CD4-positive, alpha-beta T cell (primary cell): ENCODE results near the gene ARHGAP33. TPM values are rescaled to one million over a fixed set of nuclear protein-coding genes. Genes with fewer than 3 reads are reported as not detected.

ENCODE experiments used
- ATAC-seq: fragments of 200-7000 bp; cut with Tn5 transposase; one replicate; pipeline ENCODE4 v1.10.0; 2022; ENCODE audit warnings: mild to moderate bottlenecking; ENCODE audit not compliant: poor library complexity
- CTCF ChIA-PET: fragments of 350-600 bp; sonication (Branson Sonifier 250); formaldehyde crosslinking; loops from one replicate; lab custom pipeline; 2021; ENCODE audit warnings: antibody characterized with exemption, inconsistent platforms; lab: Charles Lee
- POLR2A ChIA-PET: fragments of 350-600 bp; sonication (Branson Sonifier 250); formaldehyde crosslinking; loops from one replicate; lab custom pipeline; 2021; ENCODE audit warnings: antibody characterized with exemption, inconsistent platforms; lab: Charles Lee
- DNase-seq, 14 experiments: peaks; one replicate each; pipeline ENCODE4 v3.0.0-alpha.2; 2013 to 2020; ENCODE audit warnings: mixed read lengths in 2 of 14
- H3K27ac ChIP-seq, 2 donors: one replicate each; pipeline versions ENCODE4 v1.5.1 to v1.7.0; 2013; ENCODE audit warnings: low read length in 2 of 2, low read depth in 1 of 2, mild to moderate bottlenecking in 1 of 2
- H3K27me3 ChIP-seq, 2 experiments: 1 replicate in 1 of 2; 2 replicates in 1 of 2; pipeline versions ENCODE4 v1.6.1 to v1.7.0; 2013; ENCODE audit warnings: low read length in 2 of 2, control low read depth in 1 of 2, mild to moderate bottlenecking in 1 of 2, moderate library complexity in 1 of 2; ENCODE audit not compliant: insufficient read depth in 2 of 2, control insufficient read depth in 1 of 2
- H3K36me3 ChIP-seq: one replicate; pipeline ENCODE4 v1.6.1; 2013; ENCODE audit warnings: low read length, control low read depth; ENCODE audit not compliant: insufficient read depth
- H3K4me1 ChIP-seq: one replicate; pipeline ENCODE4 v1.6.1; 2013; ENCODE audit warnings: low read length, control low read depth; ENCODE audit not compliant: insufficient read depth
- H3K4me3 ChIP-seq: one replicate; pipeline ENCODE4 v1.5.1; 2013; ENCODE audit warnings: mild to moderate bottlenecking, low read length, moderate library complexity
- H3K9me3 ChIP-seq, 2 experiments: 1 replicate in 1 of 2; 2 replicates in 1 of 2; pipeline versions ENCODE4 v1.6.1 to v1.7.0; 2013; ENCODE audit warnings: low read length in 2 of 2, mild to moderate bottlenecking in 2 of 2, control low read depth in 1 of 2, moderate library complexity in 1 of 2; ENCODE audit not compliant: control insufficient read depth in 1 of 2, insufficient read depth in 1 of 2
- H3K27ac Mint-ChIP-seq: one replicate; pipeline ENCODE4 v1.8.0; 2020; ENCODE audit warnings: mixed read lengths
- H3K27me3 Mint-ChIP-seq: one replicate; pipeline ENCODE4 v1.8.0; 2021; ENCODE audit warnings: mixed read lengths
- H3K36me3 Mint-ChIP-seq: one replicate; pipeline ENCODE4 v1.8.0; 2021; ENCODE audit warnings: low read depth, mixed read lengths
- H3K4me1 Mint-ChIP-seq: one replicate; pipeline ENCODE4 v1.8.0; 2021; ENCODE audit warnings: low read depth, mixed read lengths
- H3K4me3 Mint-ChIP-seq: one replicate; pipeline ENCODE4 v1.8.0; 2020; ENCODE audit warnings: mild to moderate bottlenecking, mixed read lengths
- H3K9me3 Mint-ChIP-seq: one replicate; pipeline ENCODE4 v1.8.0; 2020; ENCODE audit warnings: mixed read lengths
- CTCF ChIP-seq: fragments of 200-600 bp; IDR thresholded peaks from one replicate; pipeline ENCODE4 v1.8.0; 2022; ENCODE audit warnings: antibody characterized with exemption, mild to moderate bottlenecking
- intact Hi-C, 2 experiments: fragments of 100-400 bp; cut with DNase I in 1 of 2; cut with micrococcal nuclease in 1 of 2; formaldehyde crosslinking; loops; one replicate each; pipeline versions ENCODE4 v1.15.1 to v1.9.0; 2023 to 2025; cut with DNase I, micrococcal nuclease
- total RNA-seq, 174 experiments: library from RNA in 2 of 174; stranded (reverse) in 2 of 174; gene quantifications; one replicate each; pipeline ENCODE4 v1.2.3 and lab custom pipeline; 2021 to 2026

The ARHGAP33 gene
- total RNA-seq, 2 experiments from 2014 or later, result 16.4 to 19.5 TPM

DNA sequence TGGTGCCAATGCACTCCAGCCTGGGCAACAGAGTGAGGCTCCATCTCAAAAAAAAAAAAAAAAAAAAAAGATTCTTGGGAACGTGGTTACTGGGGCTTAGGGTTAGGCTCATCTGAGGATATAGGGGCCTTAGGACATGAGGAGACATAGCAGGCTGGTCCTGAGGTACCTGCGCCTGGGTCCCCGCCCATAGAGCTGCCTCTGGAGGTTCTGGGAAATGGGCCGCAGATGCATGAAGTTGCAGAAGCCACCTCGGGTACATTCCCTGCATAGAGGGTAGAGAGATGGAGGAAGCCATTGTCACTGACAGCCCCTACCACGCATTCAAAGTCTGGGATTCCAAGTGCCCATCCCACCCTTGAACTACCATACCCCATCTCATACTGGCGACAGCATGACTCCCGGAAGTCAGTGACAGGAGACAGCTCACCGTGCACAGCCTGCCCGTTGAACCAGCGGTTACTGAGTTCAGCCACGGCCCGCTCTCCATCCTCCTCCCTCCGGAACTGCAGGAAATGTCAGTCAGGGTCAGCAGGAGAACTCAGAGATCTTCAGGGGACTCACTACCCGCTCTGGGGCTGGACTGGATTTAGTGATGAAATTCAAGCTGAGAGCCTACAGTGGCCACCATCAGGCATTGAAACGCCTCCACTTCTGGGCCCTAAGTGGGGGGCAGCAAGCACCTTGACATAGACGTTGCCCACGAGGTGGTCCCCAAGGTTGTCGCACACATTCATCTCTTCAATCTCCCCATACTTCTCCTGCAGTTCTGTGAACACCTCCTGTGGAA lies 31.5 kb upstream of the ARHGAP33 start:
- CTCF ChIA-PET, result interaction anchor here (0.6 to 0.9 kb wide), 2 partner anchors 21 to 187 kb away, joined by 3 read pairs; no protein-coding TSS in a partner anchor
- intact Hi-C loops, result loop anchor here (2.0 to 10.0 kb wide), 4 partner anchors 27 to 371 kb away; partner anchors contain the start of genes COX6B1 (in 1 of the 2), OVOL3 (in 1 of the 2), POLR2I (in 1 of the 2) and TBCB (in 1 of the 2)
- DNase-seq (no peak), ATAC-seq (no peak)
- TF ChIP-seq CTCF, result no peak
- Histone ChIP-seq H3K4me3 (peak overlapping the region; percentile 80), H3K27me3 (no peaks in the 10 kb centered on the region), H3K36me3 (peaks cover 5% of the 10 kb centered on the region), H3K27ac (peak overlapping the region; percentile 29 to 98), H3K4me1 (peaks cover 73% of the 10 kb centered on the region), H3K9me3 (no peaks in the 10 kb centered on the region)
- H3K27me3 Mint-ChIP-seq, result no peaks in the 10 kb centered on the region
- H3K9me3 Mint-ChIP-seq, result no peaks in the 10 kb centered on the region
- H3K27ac Mint-ChIP-seq, result peak overlapping the region; percentile 98
- H3K36me3 Mint-ChIP-seq, result peaks cover 38% of the 10 kb centered on the region
- H3K4me3 Mint-ChIP-seq, result peak overlapping the region; percentile 94
- POLR2A ChIA-PET, result interaction anchor here (1.0 to 2.2 kb wide), 12 partner anchors 9 to 311 kb away, joined by 3 to 23 read pairs (median 8); partner anchors contain the start of genes ALKBH6, COX6B1, HSPB6 and KMT2B
- H3K4me1 Mint-ChIP-seq, result peaks cover 56% of the 10 kb centered on the region

- peaks cover 37% of the 10 kb centered on the region for H3K36me3 Mint-ChIP-seq
- H3K4me1 Mint-ChIP-seq, result peaks cover 55% of the 10 kb centered on the region
- intact Hi-C loops, result loop anchor here (1.0 to 10.0 kb wide), 7 partner anchors 27 to 370 kb away; partner anchors contain the start of genes COX6B1 (in 1 of the 2), OVOL3 (in 1 of the 2), POLR2I (in 1 of the 2) and TBCB (in 1 of the 2)
- no peaks in the 10 kb centered on the region for H3K9me3 Mint-ChIP-seq
- DNase-seq (peak; percentile 87 to 98 (median 90)), ATAC-seq (peak; percentile 59)
- no peaks in the 10 kb centered on the region for H3K27me3 Mint-ChIP-seq
- Histone ChIP-seq H3K36me3 (no peaks in the 10 kb centered on the region), H3K4me1 (peaks cover 76% of the 10 kb centered on the region), H3K4me3 (peak overlapping the region; percentile 80), H3K27ac (peak overlapping the region; percentile 98 to 99), H3K27me3 (no peaks in the 10 kb centered on the region), H3K9me3 (no peaks in the 10 kb centered on the region)
- CTCF ChIA-PET, result interaction anchor here (0.6 to 0.9 kb wide), 3 partner anchors 21 to 187 kb away, joined by 3 to 4 read pairs (median 3); no protein-coding TSS in a partner anchor
- TF ChIP-seq CTCF, result no peak
- peak overlapping the region; percentile 98 for H3K27ac Mint-ChIP-seq
- peak overlapping the region; percentile 94 for H3K4me3 Mint-ChIP-seq
- POLR2A ChIA-PET, result interaction anchor here (0.6 to 2.2 kb wide), 18 partner anchors 9 to 310 kb away, joined by 3 to 23 read pairs (median 6); partner anchors contain the start of genes ALKBH6, COX6B1, HSPB6 and KMT2B
These were observed 30.7 kb upstream of the ARHGAP33 start for GRCh38 chr19:35744430-35745327.
